ENCODE measurements around the gene APAF1. TPM values are rescaled to one million over a fixed set of nuclear protein-coding genes. Genes with fewer than 3 reads are reported as not detected.

The APAF1 gene
- polyA plus RNA-seq, 1 of the 3 experiments (the other 2 are of a cell fraction) = 3.3 TPM

- H3K4me3 ChIP-seq (ENCODE audit: low read depth in 2 of 2, low read length in 1 of 2) = peak overlapping the region; percentile 79
- H3K9me3 ChIP-seq = no peaks in the 10 kb centered on the region
- CTCF ChIA-PET = interaction anchor here (0.7 to 2.2 kb wide), 5 partner anchors 9 to 77 kb away, joined by 3 to 10 read pairs (median 4); partner anchors contain the start of gene SLC25A3
- no peak for TF ChIP-seq GATA2 (CRISPR knock-in tag; IDR thresholded peaks at IDR 0.05)
- 0 out of 2 replicates have a peak, but pooled peaks have one; percentile 2 for TF ChIP-seq TAF1 (IDR thresholded peaks at IDR 0.05; ENCODE audit: borderline replicate concordance, low read depth, low read length)
- TF ChIP-seq MAX (IDR thresholded peaks at IDR 0.05; ENCODE audit: low read depth) = peak; percentile 21; the same call in 1 of the 2 replicates
- TF ChIP-seq USF1 (IDR thresholded peaks at IDR 0.05; ENCODE audit: borderline replicate concordance, low read depth) = no peak
- TF ChIP-seq NFIC (IDR thresholded peaks at IDR 0.05; ENCODE audit: borderline replicate concordance) = no peak
- no peak for TF ChIP-seq SMC3 (IDR thresholded peaks at IDR 0.05; ENCODE audit: low read depth, low read length)
- no peak for TF ChIP-seq TCF12 (IDR thresholded peaks at IDR 0.05)
- peak; percentile 35; the same call in 1 of the 2 replicates for TF ChIP-seq CTCF (IDR thresholded peaks at IDR 0.05)
- no peak for TF ChIP-seq MEF2A (IDR thresholded peaks at IDR 0.05; ENCODE audit: borderline replicate concordance, low read depth)
- POLR2A ChIA-PET = interaction anchor here (0.8 kb wide), 1 partner anchor 51 kb away, joined by 4 read pairs; the partner anchor contains the start of gene SLC25A3
- no peaks in the 10 kb centered on the region for H3K9me2 ChIP-seq
- 0% methylated on average over 2 of the region's 20 CpGs for WGBS (ENCODE audit: low lambda C conversion rate)
- DNase-seq = no peak
- peaks cover 20% of the 10 kb centered on the region; the same call in 1 of the 2 replicates for H4K20me1 ChIP-seq (ENCODE audit: insufficient read depth)
- H3K4me2 ChIP-seq = peak overlapping the region; percentile 85
- peaks cover 14% of the 10 kb centered on the region for H3F3A ChIP-seq (replicated peaks; ENCODE audit: insufficient read depth)
- peak overlapping the region; percentile 86 to 97 for H3K27ac ChIP-seq (ENCODE audit: low read depth in 2 of 2, low read length in 1 of 2)
- peak overlapping the region; percentile 78 for H2AFZ ChIP-seq (ENCODE audit: low read depth)
- peaks cover 11 to 23% of the 10 kb centered on the region in 2 experiments for H3K36me3 ChIP-seq (replicated peaks in 1 of 2; ENCODE audit: control insufficient read depth in 1 of 2, insufficient read depth in 2 of 2, low read length in 1 of 2)
- peaks cover 91% of the 10 kb centered on the region for H3K79me2 ChIP-seq (ENCODE audit: insufficient read depth)
- no peaks in the 10 kb centered on the region for H3K27me3 ChIP-seq (ENCODE audit: insufficient read depth)
- H3K4me1 ChIP-seq (ENCODE audit: control insufficient read depth in 1 of 2, insufficient read depth in 2 of 2, low read depth in 1 of 2, low read length in 1 of 2) = peaks cover 2 to 12% of the 10 kb centered on the region in 2 experiments; a peak in 3 of 4 replicates
- H3K9ac ChIP-seq = peak overlapping the region; percentile 94
These were observed 718 bp upstream of the APAF1 start for GRCh38 chr12:98644433-98644711.

- WGBS (ENCODE audit: low lambda C conversion rate) = 2% methylated on average over 14 of the region's 24 CpGs
- TF ChIP-seq MXI1 (IDR thresholded peaks at IDR 0.05; ENCODE audit: low read depth, low read length) (peak; percentile 31; the same call in 1 of the 2 replicates), CHD2 (IDR thresholded peaks at IDR 0.05; ENCODE audit: low read length, partially characterized antibody) (no peak)
- H3K9me2 ChIP-seq = no peaks in the 10 kb centered on the region
- ChIA-PET CTCF (interaction anchor here (1.0 to 3.8 kb wide), 4 partner anchors 9 to 95 kb away, joined by 3 to 20 read pairs (median 3); no protein-coding TSS in a partner anchor), POLR2A (no interaction called here)
- peak overlapping the region; percentile 63 to 97 for H3K27ac ChIP-seq (ENCODE audit: low read depth in 2 of 2, low read length in 1 of 2)
- peaks cover 17% of the 10 kb centered on the region for H3F3A ChIP-seq (replicated peaks; ENCODE audit: insufficient read depth)
- peaks cover 20% of the 10 kb centered on the region; the same call in 1 of the 2 replicates for H4K20me1 ChIP-seq (ENCODE audit: insufficient read depth)
- peaks cover 2 to 12% of the 10 kb centered on the region in 2 experiments; a peak in 3 of 4 replicates for H3K4me1 ChIP-seq (ENCODE audit: control insufficient read depth in 1 of 2, insufficient read depth in 2 of 2, low read depth in 1 of 2, low read length in 1 of 2)
- peak overlapping the region; percentile 79 for H3K4me3 ChIP-seq (ENCODE audit: low read depth in 2 of 2, low read length in 1 of 2)
- H3K9me3 ChIP-seq = no peaks in the 10 kb centered on the region
- H3K4me2 ChIP-seq = peak overlapping the region; percentile 85
- H3K79me2 ChIP-seq (ENCODE audit: insufficient read depth) = peaks cover 88% of the 10 kb centered on the region
- peaks cover 17 to 34% of the 10 kb centered on the region in 2 experiments for H3K36me3 ChIP-seq (replicated peaks in 1 of 2; ENCODE audit: control insufficient read depth in 1 of 2, insufficient read depth in 2 of 2, low read length in 1 of 2)
- H3K9ac ChIP-seq = peak overlapping the region; percentile 94
- DNase-seq = no peak
- H2AFZ ChIP-seq (ENCODE audit: low read depth) = peak overlapping the region; percentile 88
- no peaks in the 10 kb centered on the region for H3K27me3 ChIP-seq (ENCODE audit: insufficient read depth)
These were observed 530 bp downstream of the APAF1 start for GRCh38 chr12:98645572-98646067.

All from SK-N-SH (cell line).